Heart left ventricle (tissue), 13 donors: ENCODE data around the gene C7orf57.

Source experiments
- POLR2A ChIP-seq, 2 donors: fragments of 450-650 bp; IDR thresholded peaks; one replicate each; pipeline ENCODE4 v1.6.1; 2017; ENCODE audit warnings: antibody characterized with exemption in 2 of 2, mild to moderate bottlenecking in 2 of 2, moderate library complexity in 2 of 2
- TF ChIP-seq, protein P1 (sequence below), 12 donors: fragments of 200-600 bp; sonication (generic) in 4 of 12; IDR thresholded peaks; one replicate each; pipeline versions ENCODE4 v1.5.0 to v1.8.0; 2018 to 2022; ENCODE audit warnings: antibody characterized with exemption in 12 of 12, mild to moderate bottlenecking in 5 of 12
- donor health status: ischemic (EF 13 %, LVEDD 7.1; RV severe dilation, severe dysfunction).
- donor health status: DM: no; HTN: yes; CAD: no.
- donor health status: DM: no; HTN: no; CAD: no.
- donor health status: ischemic (EF 25% LVEDD 6.9; RV normal size, moderate dysfunction).
- donor health status: ischemic (EF 25% LVEDD 5.7; RV mildly dilated, moderate dysfunction).
- donor health status: ischemic (EF 35%, LVEDD 5.7; RV mildly dilated, moderate dysfunction).
- donor health status: nonischemic (EF 11% LVEDD 7.7; RV severe dilation, severe dysfunction).
- donor health status: DM: yes; HTN: yes; CAD: no.
- donor health status: PGD.
- donor health status: ischemic (EF 29% LVEDD 5.4; RV normal size, mild dysfunction).
- donor health status: nonischemic (EF 23%, LVEDD 6.1; RV moderate dilation, normal function).

DNA sequence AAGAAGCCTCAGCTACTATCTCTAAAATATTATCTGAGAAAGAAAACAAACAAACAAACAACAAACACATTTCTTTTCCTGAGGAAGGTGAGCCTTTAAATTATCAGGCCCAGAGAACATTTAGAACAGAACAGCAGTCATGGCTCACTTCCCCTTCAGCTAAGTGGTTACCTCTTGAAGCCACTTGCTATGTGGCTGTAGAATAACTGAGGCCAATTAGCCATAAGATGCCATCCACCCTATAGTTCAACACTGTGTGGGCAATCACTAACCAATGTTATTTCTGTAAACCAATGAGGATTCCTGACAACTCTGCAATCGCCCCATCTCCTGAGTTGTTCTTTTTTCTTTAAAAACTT, 50.1 kb downstream of the C7orf57 start:
- TF ChIP-seq, protein P1, sequence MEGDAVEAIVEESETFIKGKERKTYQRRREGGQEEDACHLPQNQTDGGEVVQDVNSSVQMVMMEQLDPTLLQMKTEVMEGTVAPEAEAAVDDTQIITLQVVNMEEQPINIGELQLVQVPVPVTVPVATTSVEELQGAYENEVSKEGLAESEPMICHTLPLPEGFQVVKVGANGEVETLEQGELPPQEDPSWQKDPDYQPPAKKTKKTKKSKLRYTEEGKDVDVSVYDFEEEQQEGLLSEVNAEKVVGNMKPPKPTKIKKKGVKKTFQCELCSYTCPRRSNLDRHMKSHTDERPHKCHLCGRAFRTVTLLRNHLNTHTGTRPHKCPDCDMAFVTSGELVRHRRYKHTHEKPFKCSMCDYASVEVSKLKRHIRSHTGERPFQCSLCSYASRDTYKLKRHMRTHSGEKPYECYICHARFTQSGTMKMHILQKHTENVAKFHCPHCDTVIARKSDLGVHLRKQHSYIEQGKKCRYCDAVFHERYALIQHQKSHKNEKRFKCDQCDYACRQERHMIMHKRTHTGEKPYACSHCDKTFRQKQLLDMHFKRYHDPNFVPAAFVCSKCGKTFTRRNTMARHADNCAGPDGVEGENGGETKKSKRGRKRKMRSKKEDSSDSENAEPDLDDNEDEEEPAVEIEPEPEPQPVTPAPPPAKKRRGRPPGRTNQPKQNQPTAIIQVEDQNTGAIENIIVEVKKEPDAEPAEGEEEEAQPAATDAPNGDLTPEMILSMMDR (IDR thresholded peaks at IDR 0.05) = no peak
- no peak for TF ChIP-seq POLR2A (IDR thresholded peaks at IDR 0.05)
